K562 (cell line): Measurements from ENCODE around the gene UBQLN3. TPM values are rescaled to one million over a fixed set of nuclear protein-coding genes. Genes with fewer than 3 reads are reported as not detected.

Experiments
- ATAC-seq: fragments of 200-7000 bp; cut with Tn5 transposase; 3 replicates; pipeline ENCODE4 v1.9.1; 2020; ENCODE audit warnings: moderate library complexity
- BruUV-seq: library from RNA; stranded (reverse); fragments of 400-500 nt; replicated peaks from 2 replicates; lab custom pipeline; 2021; lab: Mats Ljungman, UMichigan
- CTCF ChIA-PET: fragments of 300-600 bp; formaldehyde crosslinking; extraction: SDS; loops from one replicate; lab custom pipeline; 2021; ENCODE audit warnings: low intra/inter-chr PET ratio; lab: Yijun Ruan, JAX
- POLR2A ChIA-PET: fragments of 300-600, 350-650 bp; sonication (Branson Sonifier 250); formaldehyde crosslinking; extraction: SDS; loops from one replicate; lab custom pipeline; 2021; ENCODE audit warnings: antibody characterized with exemption, inconsistent platforms; lab: Yijun Ruan, JAX
- DNase-seq, 4 experiments: peaks; one replicate each; pipeline versions ENCODE4 v3.0.0 to v3.0.0-alpha.2; 2011 to 2018; ENCODE audit warnings: low spot score in 3 of 4, mixed read lengths in 3 of 4; ENCODE audit errors: extremely low read depth in 1 of 4
- FAIRE-seq: peaks from 2 replicates; lab custom pipeline; 2011; peaks lifted over from hg19 to GRCh38; lab: Jason Lieb, UNC
- H2AFZ ChIP-seq: 2 replicates; pipeline ENCODE4 v1.6.0; 2011; ENCODE audit warnings: low read depth, low read length, control low read depth, inconsistent platforms
- H3K27ac ChIP-seq: fragments of 200-600 bp; 3 replicates; pipeline ENCODE4 v1.8.0; 2011; ENCODE audit warnings: low read depth, mild to moderate bottlenecking, control low read depth, inconsistent platforms, low read length, moderate library complexity, mixed read lengths; ENCODE audit errors: extremely low read depth
- H3K27me3 ChIP-seq, 2 experiments: fragments of 300-600 bp in 1 of 2; 2 replicates in 1 of 2; 3 replicates in 1 of 2; pipeline versions ENCODE4 v1.6.0 to v1.8.0; 2011; ENCODE audit warnings: inconsistent platforms in 2 of 2, low read length in 2 of 2, mild to moderate bottlenecking in 1 of 2, mixed read lengths in 1 of 2, moderate library complexity in 1 of 2; ENCODE audit not compliant: control insufficient read depth in 2 of 2, insufficient read depth in 2 of 2
- H3K36me3 ChIP-seq: fragments of 300-600 bp; 3 replicates; pipeline ENCODE4 v1.8.0; 2011; ENCODE audit warnings: mild to moderate bottlenecking, low read length, inconsistent platforms; ENCODE audit not compliant: control insufficient read depth, insufficient read depth
- H3K4me1 ChIP-seq, 2 experiments: fragments of 200-600 bp in 1 of 2; replicated peaks in 1 of 2; 2 replicates in 1 of 2; 3 replicates in 1 of 2; pipeline versions ENCODE4 v1.5.1 to v1.8.0; 2011; ENCODE audit warnings: inconsistent platforms in 2 of 2, low read length in 2 of 2, mild to moderate bottlenecking in 1 of 2, mixed read lengths in 1 of 2, moderate library complexity in 1 of 2; ENCODE audit not compliant: control insufficient read depth in 2 of 2, insufficient read depth in 2 of 2
- H3K4me2 ChIP-seq: 2 replicates; pipeline ENCODE4 v1.6.1; 2011; ENCODE audit warnings: low read length, control low read depth, inconsistent platforms, mixed read lengths; ENCODE audit not compliant: insufficient read depth
- H3K4me3 ChIP-seq: fragments of 200-600 bp; sonication (generic), shearing (Covaris generic); 2 replicates; pipeline ENCODE4 v1.5.1; 2016; ENCODE audit warnings: control low read depth, inconsistent platforms
- H3K79me2 ChIP-seq: fragments of 200-600 bp; 3 replicates; pipeline ENCODE4 v1.8.0; 2011; ENCODE audit warnings: low read length, inconsistent platforms; ENCODE audit not compliant: control insufficient read depth, insufficient read depth
- H3K9ac ChIP-seq, 2 experiments: 2 replicates each; pipeline versions ENCODE4 v1.6.0 to v1.6.1; 2011; ENCODE audit warnings: low read depth in 2 of 2, low read length in 2 of 2, control low read depth in 1 of 2, inconsistent platforms in 1 of 2, mild to moderate bottlenecking in 1 of 2, mixed read lengths in 1 of 2; ENCODE audit not compliant: insufficient read depth in 1 of 2
- H3K9me1 ChIP-seq: one replicate; pipeline ENCODE4 v1.6.0; 2011; ENCODE audit warnings: inconsistent platforms, mild to moderate bottlenecking, low read length, moderate library complexity; ENCODE audit not compliant: control insufficient read depth, insufficient read depth
- H3K9me3 ChIP-seq: replicated peaks from 2 replicates; pipeline ENCODE4 v1.5.1; 2011; ENCODE audit warnings: low read depth, low read length, inconsistent platforms; ENCODE audit not compliant: control insufficient read depth, insufficient read depth
- H4K20me1 ChIP-seq: replicated peaks from 2 replicates; pipeline ENCODE4 v1.6.1; 2011; ENCODE audit warnings: low read length, inconsistent platforms, mixed read lengths; ENCODE audit not compliant: control insufficient read depth, insufficient read depth
- BRF1 ChIP-seq: IDR thresholded peaks from 3 replicates; pipeline ENCODE4 v1.6.1; 2011; ENCODE audit warnings: borderline replicate concordance, mild to moderate bottlenecking; ENCODE audit not compliant: insufficient read length; ENCODE audit errors: extremely low read depth
- CAMTA2 ChIP-seq: fragments of 250-450 bp; sonication (Bioruptor Pico); conservative IDR thresholded peaks from 2 replicates; pipeline ENCODE4 v1.5.1; 2022
- CHD2 ChIP-seq: IDR thresholded peaks from 2 replicates; pipeline ENCODE4 v1.6.1; 2011; ENCODE audit warnings: low read depth, low read length
- PHF20 ChIP-seq: fragments of 450-650 bp; IDR thresholded peaks from 2 replicates; pipeline ENCODE4 v1.6.1; 2018; ENCODE audit not compliant: partially characterized antibody
- POLR2AphosphoS5 ChIP-seq: IDR thresholded peaks from 2 replicates; pipeline ENCODE4 v1.6.1; 2011; ENCODE audit warnings: mild to moderate bottlenecking, low read depth, low read length, moderate library complexity; ENCODE audit not compliant: control insufficient read depth, insufficient read depth
- SMARCA5 ChIP-seq: fragments of 450-650 bp; IDR thresholded peaks from 2 replicates; pipeline ENCODE4 v1.6.1; 2016
- TCF3 ChIP-seq: sonication (generic); formaldehyde crosslinking; IDR thresholded peaks from 2 replicates; pipeline ENCODE4 v1.4.0; 2020; ENCODE audit warnings: mild to moderate bottlenecking, missing genetic modification reagents
- TCFL5 ChIP-seq: fragments of 250-450 bp; sonication (Bioruptor Pico); conservative IDR thresholded peaks from 2 replicates; pipeline ENCODE4 v1.6.1; 2021; ENCODE audit warnings: mild to moderate bottlenecking, moderate library complexity, matching md5 sums
- TGIF2 ChIP-seq: sonication (generic); formaldehyde crosslinking; IDR thresholded peaks from 2 replicates; pipeline ENCODE4 v1.8.1; 2022; ENCODE audit warnings: mild to moderate bottlenecking, missing genetic modification reagents, moderate library complexity
- TRIM25 ChIP-seq: fragments of 450-650 bp; IDR thresholded peaks from 2 replicates; pipeline ENCODE4 v1.7.0; 2016; ENCODE audit warnings: borderline replicate concordance
- ZBTB33 ChIP-seq: sonication (generic); formaldehyde crosslinking; IDR thresholded peaks from 2 replicates; pipeline ENCODE4 v1.8.1; 2023; ENCODE audit warnings: mild to moderate bottlenecking, missing genetic modification reagents
- ZKSCAN8 ChIP-seq: fragments of 200-800 bp; sonication (Bioruptor generic); IDR thresholded peaks from 2 replicates; pipeline ENCODE4 v1.6.1; 2016; ENCODE audit warnings: missing genetic modification characterization, missing compliant biosample characterization
- ZNF584 ChIP-seq: fragments of 200-800 bp; sonication (Bioruptor generic); IDR thresholded peaks from 2 replicates; pipeline ENCODE4 v1.6.1; 2016; ENCODE audit warnings: low read depth, mild to moderate bottlenecking, missing genetic modification characterization, missing compliant biosample characterization
- WGBS: fragments of 100-300 bp; shearing (Covaris generic); methylation state at CpG from one replicate; pipeline ENCODE4 v1.1.6; 2016; ENCODE audit warnings: low coverage, mixed read lengths; ENCODE audit not compliant: insufficient coverage; ENCODE audit errors: missing lambda C conversion rate; 5-methylcytosine and 5-hydroxymethylcytosine counted together
- in situ Hi-C: fragments of 300-500 bp; cut with MboI; formaldehyde crosslinking; loops from 4 replicates; pipeline ENCODE4 v1.15.0; 2018; ENCODE audit warnings: inconsistent platforms, mixed read lengths
- intact Hi-C: fragments of 100-400 bp; cut with micrococcal nuclease; formaldehyde crosslinking; loops from 2 replicates; pipeline ENCODE4 v1.14.2; 2022
- polyA plus RNA-seq, 8 experiments: library from polyadenylated mRNA; depleted of rRNA in 4 of 8; stranded (reverse) in 5 of 8; unstranded in 3 of 8; fragments of >200 nt; fragmentation: Nextera tagmentation in 2 of 8; fragmentation: Illumina TruSeq in 1 of 8; extraction: Ambion mirVana in 2 of 8; extraction: Trizol in 1 of 8; gene quantifications; 2 replicates each; pipeline versions ENCODE4 v1.2.1 to v1.2.3, GENCODE V29; 2011 to 2014; ENCODE audit warnings: inconsistent platforms in 1 of 8, missing spikeins in 1 of 8
- total RNA-seq, 7 experiments: library from RNA; depleted of rRNA in 6 of 7; stranded (reverse); fragments of >200 nt in 6 of 7; fragmentation: Illumina TruSeq in 2 of 7; extraction: Trizol in 2 of 7; gene quantifications; 2 replicates each; pipeline versions ENCODE4 v1.2.1 to v1.2.3, GENCODE V29; 2011 to 2021; ENCODE audit warnings: low replicate concordance in 1 of 7
- TF ChIP-seq, protein P1 (sequence below): fragments of 450-650 bp; formaldehyde crosslinking; IDR thresholded peaks from 2 replicates; pipeline ENCODE4 v1.4.0; 2022; ENCODE audit warnings: missing genetic modification characterization

Gene UBQLN3
- total and polyA plus RNA-seq, 9 of the 15 experiments (the other 6 are each of a cell fraction or from before 2014, with no cell fraction given): 0.01 to 0.27 TPM; not detected in 7

DNA sequence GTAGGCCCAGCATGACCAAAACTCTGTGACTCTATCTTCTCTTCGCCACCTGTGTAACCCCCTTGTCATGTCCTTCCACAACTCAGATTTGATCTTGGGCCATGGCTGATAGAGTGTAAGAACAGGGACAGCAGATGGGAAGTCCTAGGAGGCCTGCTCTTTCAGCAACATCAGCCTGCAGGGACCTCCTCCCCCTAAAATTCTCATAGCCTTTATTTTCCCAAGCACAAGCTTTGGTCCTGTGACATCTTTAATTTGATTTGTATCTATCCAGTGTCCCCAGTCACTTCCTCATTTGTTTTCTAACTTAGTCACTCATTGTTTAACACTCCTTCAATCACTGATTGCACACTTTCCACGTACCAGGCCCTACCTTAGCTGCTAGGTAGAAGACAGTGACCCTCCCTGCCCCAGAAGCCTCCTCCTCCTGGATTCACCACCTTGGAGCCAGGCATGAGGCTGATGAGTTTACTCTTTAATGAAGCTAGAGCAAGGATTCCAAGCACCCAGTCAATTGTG lies 5.3 kb downstream of the UBQLN3 start (continued):
- no peak for TF ChIP-seq TCFL5 (CRISPR knock-in tag)

DNA sequence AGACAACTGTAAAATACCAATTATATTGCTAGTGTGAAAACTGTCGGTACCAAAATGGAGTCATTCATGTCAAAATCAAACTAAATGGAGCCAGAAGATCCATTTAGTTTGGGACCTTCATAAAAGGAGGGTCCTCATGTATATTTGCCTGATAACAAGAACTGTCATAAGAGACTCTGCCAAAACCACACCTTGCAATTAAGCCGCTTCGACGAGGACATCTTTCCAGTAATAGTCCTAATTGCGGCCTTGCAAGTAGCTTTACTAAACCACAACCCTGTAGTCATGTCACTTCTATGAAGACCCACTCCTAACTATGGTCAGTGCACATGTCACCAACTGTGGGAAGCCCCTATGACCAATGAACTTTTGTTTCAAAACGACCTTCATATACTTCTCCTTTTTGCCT lies 9.4 kb downstream of the UBQLN3 start:
- H3K9ac ChIP-seq: peak overlapping the region in 1 of 2 experiments; percentile 61; a peak in 2 of 4 replicates
- in situ Hi-C loops (no loop called here), intact Hi-C loops (loop anchor here (10.0 kb wide), 3 partner anchors 94 to 296 kb away; partner anchors contain the start of genes OR51V1 and TRIM6)
- BruUV-seq: no TSS peak
- no peaks in the 10 kb centered on the region for H3K27me3 ChIP-seq
- CTCF ChIA-PET: no interaction called here
- FAIRE-seq (no peak), ATAC-seq (no peak), DNase-seq (no peak)
- peak overlapping the region; percentile 50 for H3K4me2 ChIP-seq
- no peaks in the 10 kb centered on the region for H3K9me3 ChIP-seq
- H3K4me3 ChIP-seq: peak overlapping the region; percentile 52; the same call in 1 of the 2 replicates
- peaks cover 3% of the 10 kb centered on the region for H3K9me1 ChIP-seq
- WGBS: 31% methylated on average over 6 of the region's 6 CpGs
- H3K4me1 ChIP-seq: peaks cover 0 to 44% of the 10 kb centered on the region in 2 experiments; a peak in 3 of 5 replicates
- POLR2A ChIA-PET: interaction anchor here (0.7 to 1.5 kb wide), 2 partner anchors 15 to 184 kb away, joined by 3 read pairs; partner anchors contain the start of gene TRIM5
- peak overlapping the region; percentile 24 for H3K27ac ChIP-seq
- H4K20me1 ChIP-seq: peaks cover 78% of the 10 kb centered on the region
- H3K36me3 ChIP-seq: peaks cover 83% of the 10 kb centered on the region
- H2AFZ ChIP-seq: no peak overlapping the region
- H3K79me2 ChIP-seq: peaks cover 100% of the 10 kb centered on the region
- TF ChIP-seq, protein P1, sequence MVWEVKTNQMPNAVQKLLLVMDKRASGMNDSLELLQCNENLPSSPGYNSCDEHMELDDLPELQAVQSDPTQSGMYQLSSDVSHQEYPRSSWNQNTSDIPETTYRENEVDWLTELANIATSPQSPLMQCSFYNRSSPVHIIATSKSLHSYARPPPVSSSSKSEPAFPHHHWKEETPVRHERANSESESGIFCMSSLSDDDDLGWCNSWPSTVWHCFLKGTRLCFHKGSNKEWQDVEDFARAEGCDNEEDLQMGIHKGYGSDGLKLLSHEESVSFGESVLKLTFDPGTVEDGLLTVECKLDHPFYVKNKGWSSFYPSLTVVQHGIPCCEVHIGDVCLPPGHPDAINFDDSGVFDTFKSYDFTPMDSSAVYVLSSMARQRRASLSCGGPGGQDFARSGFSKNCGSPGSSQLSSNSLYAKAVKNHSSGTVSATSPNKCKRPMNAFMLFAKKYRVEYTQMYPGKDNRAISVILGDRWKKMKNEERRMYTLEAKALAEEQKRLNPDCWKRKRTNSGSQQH (CRISPR knock-in tag): no peak
- TF ChIP-seq TCF3 (CRISPR knock-in tag) (no peak), CAMTA2 (CRISPR knock-in tag) (no peak), ZBTB33 (CRISPR knock-in tag) (no peak), BRF1 (no peak), CHD2 (no peak), SMARCA5 (no peak), ZNF584 (no peak), POLR2AphosphoS5 (peak; percentile 73), PHF20 (no peak), TGIF2 (CRISPR knock-in tag) (no peak), ZKSCAN8 (CRISPR knock-in tag) (0 out of 2 replicates have a peak, but pooled peaks have one; percentile 43), TRIM25 (no peak)
